Measurements from ENCODE around the gene CD109. TPM values are rescaled to one million over a fixed set of nuclear protein-coding genes. Genes with fewer than 3 reads are reported as not detected.
"Not testable (repeated sequence)": the region's sequence is repeated elsewhere in the genome, so short reads cannot be mapped to it uniquely, and the experiment has no call there.

The CD109 gene
- total and polyA plus RNA-seq, 7 donors: under 0.01 to 32.1 (median 22.9) TPM

- Histone ChIP-seq H3K4me1 (peaks cover 0 to 5% (median 2%) of the 10 kb centered on the region in 4 donors), H3K36me3 (no peaks in the 10 kb centered on the region), H3K27me3 (no peaks in the 10 kb centered on the region), H3K4me3 (no peak overlapping the region), H3K9me3 (peaks cover 0 to 2% (median 0%) of the 10 kb centered on the region in 4 donors), H3K27ac (no peak overlapping the region)
- no peak for TF ChIP-seq POLR2A (IDR thresholded peaks at IDR 0.05)
- TF ChIP-seq CTCF (IDR thresholded peaks at IDR 0.05): no peak
- no peak for TF ChIP-seq EP300 (IDR thresholded peaks at IDR 0.05)
- no peak for TF ChIP-seq POLR2AphosphoS5 (IDR thresholded peaks at IDR 0.05)
- no peak for DNase-seq
- 69 to 70% methylated on average over 5 of the region's 5 CpGs for WGBS, 2 donors
- intact Hi-C loops (cut with DNase I): no loop called here
These were observed 15.6 kb upstream of the CD109 start for GRCh38 chr6:73680289-73680918.

- H3K9me3 ChIP-seq; H3K4me3 ChIP-seq; H3K27me3 ChIP-seq; intact Hi-C loops (cut with DNase I); H3K27ac ChIP-seq; DNase-seq; H3K36me3 ChIP-seq; H3K4me1 ChIP-seq: not testable (repeated sequence)
- 78 to 86% methylated on average over 2 of the region's 2 CpGs for WGBS, 2 donors
These were observed 12.4 kb upstream of the CD109 start for GRCh38 chr6:73683574-73683973.

GRCh38 chr6:73688351-73688750 lies 7.7 kb upstream of the CD109 start:
- no peak overlapping the region for H3K4me3 ChIP-seq
- H3K36me3 ChIP-seq: no peaks in the 10 kb centered on the region
- no peaks in the 10 kb centered on the region for H3K27me3 ChIP-seq
- TF ChIP-seq POLR2AphosphoS5 (IDR thresholded peaks at IDR 0.05): no peak
- no peak for TF ChIP-seq POLR2A (IDR thresholded peaks at IDR 0.05)
- TF ChIP-seq CTCF (IDR thresholded peaks at IDR 0.05): no peak
- no peak for TF ChIP-seq EP300 (IDR thresholded peaks at IDR 0.05)
- intact Hi-C loops (cut with DNase I): no loop called here
- 65 to 82% methylated on average over 1 of the region's 1 CpG for WGBS, 2 donors
- no peak overlapping the region for H3K27ac ChIP-seq
- H3K4me1 ChIP-seq: no peaks in the 10 kb centered on the region
- peaks cover 0 to 2% (median 0%) of the 10 kb centered on the region in 4 donors for H3K9me3 ChIP-seq
- DNase-seq: no peak

- Histone ChIP-seq H3K27ac (no peak overlapping the region), H3K4me1 (peaks cover 0 to 8% (median 7%) of the 10 kb centered on the region in 4 donors), H3K4me3 (no peak overlapping the region), H3K36me3 (no peaks in the 10 kb centered on the region), H3K9me3 (no peaks in the 10 kb centered on the region), H3K27me3 (no peaks in the 10 kb centered on the region)
- intact Hi-C loops (cut with DNase I): no loop called here
- TF ChIP-seq EP300 (IDR thresholded peaks at IDR 0.05): no peak
- TF ChIP-seq POLR2A (IDR thresholded peaks at IDR 0.05): no peak
- TF ChIP-seq CTCF (IDR thresholded peaks at IDR 0.05): no peak
- no peak for TF ChIP-seq POLR2AphosphoS5 (IDR thresholded peaks at IDR 0.05)
- 76 to 83% methylated on average over 5 of the region's 5 CpGs for WGBS, 2 donors
- DNase-seq: no peak
These were observed 5.9 kb upstream of the CD109 start for GRCh38 chr6:73690056-73690455.

- no peak for DNase-seq
- TF ChIP-seq POLR2A (IDR thresholded peaks at IDR 0.05) (no peak), CTCF (IDR thresholded peaks at IDR 0.05) (no peak), EP300 (IDR thresholded peaks at IDR 0.05) (no peak), POLR2AphosphoS5 (IDR thresholded peaks at IDR 0.05) (no peak)
- Histone ChIP-seq H3K4me1 (peaks cover 0 to 13% (median 10%) of the 10 kb centered on the region in 4 donors), H3K27ac (no peak overlapping the region), H3K4me3 (no peak overlapping the region), H3K9me3 (no peaks in the 10 kb centered on the region), H3K27me3 (no peaks in the 10 kb centered on the region), H3K36me3 (no peaks in the 10 kb centered on the region)
- intact Hi-C loops (cut with DNase I): no loop called here
These were observed 4.5 kb upstream of the CD109 start for GRCh38 chr6:73691512-73691911.
